Fibroblast of lung (primary cell): ENCODE measurements around the gene CINP.

Experiments used
- CTCF ChIP-seq, 2 donors: IDR thresholded peaks in 1 of 2; conservative IDR thresholded peaks in 1 of 2; 1 replicate in 1 of 2; 2 replicates in 1 of 2; pipeline ENCODE4 v1.5.1; 2011 to 2012; ENCODE audit warnings: low read length in 2 of 2, control low read depth in 1 of 2, inconsistent platforms in 1 of 2, low read depth in 1 of 2, mild to moderate bottlenecking in 1 of 2
- EZH2 ChIP-seq: IDR thresholded peaks from 2 replicates; pipeline ENCODE4 v1.5.1; 2012; ENCODE audit warnings: low read length, control low read depth, mild to moderate bottlenecking; ENCODE audit errors: missing control alignments

GRCh38 chr14:102319351-102320032 is 43.2 kb downstream of the CINP start, which contains the start of gene ZNF839:
- no peak for TF ChIP-seq CTCF (conservative IDR thresholded peaks at IDR 0.05 in 1 of 2, IDR thresholded peaks at IDR 0.05 in 1 of 2; ENCODE audit: low read depth in 1 of 2, low read length in 2 of 2)
- no peak for TF ChIP-seq EZH2
